Measurements from ENCODE around the gene COL12A1. TPM values are rescaled to one million over a fixed set of nuclear protein-coding genes. Genes with fewer than 3 reads are reported as not detected.

The COL12A1 gene
- total and polyA plus RNA-seq, 10 of the 15 experiments (the other 5 are each of a cell fraction or from before 2014, with no cell fraction given) = under 0.01 to 0.69 (median 0.11) TPM; not detected in 6

GRCh38 chr6:75250552-75250951, 44.7 kb upstream of the COL12A1 start:
- intact Hi-C loops (cut with micrococcal nuclease; ENCODE audit: unreplicated experiment) (no loop called here), in situ Hi-C loops (cut with MboI) (no loop called here)
- Histone ChIP-seq H3K4me1 (ENCODE audit: control insufficient read depth, insufficient read depth, low read length) (no peaks in the 10 kb centered on the region), H3K4me3 (no peak overlapping the region), H4K20me1 (ENCODE audit: control insufficient read depth, insufficient read depth) (no peaks in the 10 kb centered on the region), H3K9ac (ENCODE audit: control insufficient read depth, insufficient read depth, low read length) (no peak overlapping the region), H2AFZ (ENCODE audit: control insufficient read depth, low read depth, low read length) (no peak overlapping the region), H3K27me3 (replicated peaks in 1 of 2; ENCODE audit: control insufficient read depth in 2 of 2, insufficient read depth in 2 of 2, low read length in 1 of 2) (no peaks in the 10 kb centered on the region), H3K27ac (ENCODE audit: control insufficient read depth, insufficient read depth) (no peak overlapping the region), H3K79me2 (ENCODE audit: control insufficient read depth, insufficient read depth, low read length) (no peaks in the 10 kb centered on the region), H3K36me3 (ENCODE audit: control insufficient read depth in 2 of 2, insufficient read depth in 2 of 2, low read length in 1 of 2) (peaks cover 2 to 3% of the 10 kb centered on the region in 2 experiments; a peak in 2 of 4 replicates), H3K9me3 (replicated peaks; ENCODE audit: control insufficient read depth, insufficient read depth, low read length) (no peaks in the 10 kb centered on the region), H3K4me2 (ENCODE audit: control insufficient read depth, insufficient read depth) (no peak overlapping the region)
- TF ChIP-seq BCL3 (IDR thresholded peaks at IDR 0.05; ENCODE audit: borderline replicate concordance, insufficient read depth, low read depth, low read length, poor library complexity, severe bottlenecking) = no peak
- no peak for TF ChIP-seq KDM1A (IDR thresholded peaks at IDR 0.05; ENCODE audit: borderline replicate concordance)
- no peak for TF ChIP-seq MTA3 (IDR thresholded peaks at IDR 0.05; ENCODE audit: borderline replicate concordance, low read length)
- TF ChIP-seq USF2 (IDR thresholded peaks at IDR 0.05; ENCODE audit: borderline replicate concordance, low read depth, low read length) = no peak
- TF ChIP-seq POLR2AphosphoS2 (IDR thresholded peaks at IDR 0.05; ENCODE audit: low read depth, low read length) = no peak
- no peak for TF ChIP-seq RFX5 (IDR thresholded peaks at IDR 0.05; ENCODE audit: low read depth, low read length)
- ATAC-seq = no peak
- CTCF ChIA-PET = interaction anchor here (0.7 to 1.2 kb wide), 3 partner anchors 15 to 217 kb away, joined by 3 to 4 read pairs (median 3); no protein-coding TSS in a partner anchor
- WGBS (ENCODE audit: insufficient coverage, insufficient replicate concordance, low lambda C conversion rate, missing lambda C conversion rate) = 23% methylated on average over 2 of the region's 2 CpGs
- SMC1A ChIA-PET (ENCODE audit: uncharacterized antibody, unreplicated experiment) = interaction anchor here (0.8 to 1.1 kb wide), 2 partner anchors 13 to 29 kb away, joined by 3 read pairs; no protein-coding TSS in a partner anchor
- no peak for FAIRE-seq
- POLR2A ChIA-PET = no interaction called here
- BruUV-seq (replicated peaks) = no TSS peak
- DNase-seq (ENCODE audit: low read depth, low spot score) = no peak
- RAD21 ChIA-PET (ENCODE audit: unreplicated experiment) = interaction anchor here (0.9 kb wide), 1 partner anchor 17 kb away, joined by 5 read pairs; no protein-coding TSS in a partner anchor
